Coronary artery (tissue), 2 donors: ENCODE measurements around the gene NIBAN1.

ENCODE experiments used
- DNase-seq: peaks from one replicate; pipeline ENCODE4 v3.0.0-alpha.2; 2017; ENCODE audit warnings: low spot score
- H3K27ac ChIP-seq, 2 donors: fragments of 200-600 bp; sonication (generic); one replicate each; pipeline ENCODE4 v1.5.1; 2016 to 2019
- H3K4me3 ChIP-seq: fragments of 200-600 bp; sonication (generic); 2 replicates; pipeline ENCODE4 v1.5.1; 2016; ENCODE audit warnings: mild to moderate bottlenecking, moderate library complexity
- TF ChIP-seq, protein P1 (sequence below): fragments of 200-600 bp; sonication (generic); IDR thresholded peaks from one replicate; pipeline ENCODE4 v1.5.1; 2019; ENCODE audit warnings: antibody characterized with exemption

The NIBAN1 gene

DNA sequence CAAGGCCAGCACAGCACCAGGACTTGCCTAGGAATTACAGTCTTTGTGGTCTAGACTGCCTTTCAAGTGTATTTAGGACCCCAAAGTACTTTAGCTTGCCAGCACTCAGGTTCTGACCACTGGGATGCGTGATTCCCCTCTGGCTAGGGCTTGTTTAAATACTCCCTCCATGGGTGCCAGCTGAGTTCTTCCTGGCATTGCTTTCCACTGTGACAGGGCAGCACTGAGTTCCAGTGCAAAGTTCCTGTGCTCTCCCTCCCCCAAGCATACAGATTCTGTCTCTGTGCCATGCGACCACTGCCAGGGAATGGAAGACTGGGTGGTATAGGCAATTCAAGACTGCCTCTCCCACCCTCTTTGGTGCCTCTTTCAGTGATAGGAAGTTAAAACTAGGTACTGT, 45.9 kb downstream of the NIBAN1 start:
- TF ChIP-seq, protein P1, sequence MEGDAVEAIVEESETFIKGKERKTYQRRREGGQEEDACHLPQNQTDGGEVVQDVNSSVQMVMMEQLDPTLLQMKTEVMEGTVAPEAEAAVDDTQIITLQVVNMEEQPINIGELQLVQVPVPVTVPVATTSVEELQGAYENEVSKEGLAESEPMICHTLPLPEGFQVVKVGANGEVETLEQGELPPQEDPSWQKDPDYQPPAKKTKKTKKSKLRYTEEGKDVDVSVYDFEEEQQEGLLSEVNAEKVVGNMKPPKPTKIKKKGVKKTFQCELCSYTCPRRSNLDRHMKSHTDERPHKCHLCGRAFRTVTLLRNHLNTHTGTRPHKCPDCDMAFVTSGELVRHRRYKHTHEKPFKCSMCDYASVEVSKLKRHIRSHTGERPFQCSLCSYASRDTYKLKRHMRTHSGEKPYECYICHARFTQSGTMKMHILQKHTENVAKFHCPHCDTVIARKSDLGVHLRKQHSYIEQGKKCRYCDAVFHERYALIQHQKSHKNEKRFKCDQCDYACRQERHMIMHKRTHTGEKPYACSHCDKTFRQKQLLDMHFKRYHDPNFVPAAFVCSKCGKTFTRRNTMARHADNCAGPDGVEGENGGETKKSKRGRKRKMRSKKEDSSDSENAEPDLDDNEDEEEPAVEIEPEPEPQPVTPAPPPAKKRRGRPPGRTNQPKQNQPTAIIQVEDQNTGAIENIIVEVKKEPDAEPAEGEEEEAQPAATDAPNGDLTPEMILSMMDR = no peak
- Histone ChIP-seq H3K27ac (peak overlapping the region in 1 of 2 donors; percentile 36), H3K4me3 (no peak overlapping the region)
- DNase-seq = no peak
